K562 (cell line): ENCODE results near the gene HMGA1. TPM values are rescaled to one million over a fixed set of nuclear protein-coding genes. Genes with fewer than 3 reads are reported as not detected.

ENCODE experiments used
- ATF7 ChIP-seq: fragments of 450-650 bp; IDR thresholded peaks from 2 replicates; pipeline ENCODE4 v1.7.1; 2014; ENCODE audit warnings: mild to moderate bottlenecking, moderate library complexity
- CBFA2T3 ChIP-seq: fragments of 450-650 bp; IDR thresholded peaks from 2 replicates; pipeline ENCODE4 v1.6.1; 2017
- HNRNPLL ChIP-seq: fragments of 200-400 bp; formaldehyde crosslinking; IDR thresholded peaks from 2 replicates; pipeline ENCODE4 v1.6.1; 2017; ENCODE audit warnings: low read length, low read depth, mild to moderate bottlenecking; ENCODE audit not compliant: poor library complexity, severe bottlenecking
- KDM1A ChIP-seq, 2 experiments: fragments of 450-650 bp; IDR thresholded peaks; 2 replicates each; pipeline ENCODE4 v1.6.1; 2016; ENCODE audit warnings: mild to moderate bottlenecking in 2 of 2
- KLF16 ChIP-seq: IDR thresholded peaks from 2 replicates; pipeline ENCODE4 v1.6.1; 2016; ENCODE audit warnings: antibody characterized with exemption
- MAFF ChIP-seq: IDR thresholded peaks from 2 replicates; pipeline ENCODE4 v1.6.1; 2012; ENCODE audit warnings: low read length, improper control_type of control experiment
- OTX1 ChIP-seq: fragments of 450-650 bp; formaldehyde crosslinking; IDR thresholded peaks from 2 replicates; pipeline ENCODE4 v1.4.0; 2022; ENCODE audit warnings: mild to moderate bottlenecking
- SP2 ChIP-seq: IDR thresholded peaks from 2 replicates; pipeline ENCODE4 v1.6.1; 2011; ENCODE audit warnings: mild to moderate bottlenecking, low read depth, low read length, moderate library complexity; ENCODE audit not compliant: poor library complexity, severe bottlenecking; ENCODE audit errors: extremely low read depth
- TAF1 ChIP-seq: IDR thresholded peaks from 2 replicates; pipeline ENCODE4 v1.6.1; 2011; ENCODE audit warnings: mild to moderate bottlenecking, low read length, moderate library complexity; ENCODE audit not compliant: insufficient read depth, control insufficient read depth, severe bottlenecking; ENCODE audit errors: extremely low read depth
- TAF7 ChIP-seq: fragments of 450-650 bp; IDR thresholded peaks from 2 replicates; pipeline ENCODE4 v1.6.1; 2016; ENCODE audit warnings: missing genetic modification characterization, missing compliant biosample characterization
- ZC3H8 ChIP-seq: fragments of 450-650 bp; IDR thresholded peaks from 2 replicates; pipeline ENCODE4 v1.6.1; 2017
- ZFP30 ChIP-seq: fragments of 250-450 bp; sonication (Bioruptor Pico); IDR thresholded peaks from 2 replicates; pipeline ENCODE4 v1.8.0; 2022; ENCODE audit warnings: moderate library complexity, mild to moderate bottlenecking, inconsistent platforms, borderline replicate concordance
- ZNF174 ChIP-seq: fragments of 250-450 bp; sonication (Bioruptor Pico); IDR thresholded peaks from 2 replicates; pipeline ENCODE4 v1.4.0; 2020; ENCODE audit warnings: mild to moderate bottlenecking
- ZNF445 ChIP-seq: fragments of 250-450 bp; sonication (Bioruptor Pico); IDR thresholded peaks from 2 replicates; pipeline ENCODE4 v1.4.0; 2020; ENCODE audit warnings: low read depth, mild to moderate bottlenecking, moderate library complexity
- ZNF696 ChIP-seq: fragments of 250-450 bp; sonication (Bioruptor Pico); conservative IDR thresholded peaks from 2 replicates; pipeline ENCODE4 v1.4.0; 2020; ENCODE audit warnings: mild to moderate bottlenecking, moderate library complexity
- polyA plus RNA-seq, 8 experiments: library from polyadenylated mRNA; depleted of rRNA in 4 of 8; stranded (reverse) in 5 of 8; unstranded in 3 of 8; fragments of >200 nt; fragmentation: Nextera tagmentation in 2 of 8; fragmentation: Illumina TruSeq in 1 of 8; extraction: Ambion mirVana in 2 of 8; extraction: Trizol in 1 of 8; gene quantifications; 2 replicates each; pipeline versions ENCODE4 v1.2.1 to v1.2.3, GENCODE V29; 2011 to 2014; ENCODE audit warnings: inconsistent platforms in 1 of 8, missing spikeins in 1 of 8
- total RNA-seq, 7 experiments: library from RNA; depleted of rRNA in 6 of 7; stranded (reverse); fragments of >200 nt in 6 of 7; fragmentation: Illumina TruSeq in 2 of 7; extraction: Trizol in 2 of 7; gene quantifications; 2 replicates each; pipeline versions ENCODE4 v1.2.1 to v1.2.3, GENCODE V29; 2011 to 2021; ENCODE audit warnings: low replicate concordance in 1 of 7
- TF ChIP-seq, protein P1 (sequence below): sonication (generic); formaldehyde crosslinking; IDR thresholded peaks from 2 replicates; pipeline ENCODE4 v1.8.0; 2022; ENCODE audit warnings: mild to moderate bottlenecking, missing genetic modification reagents, borderline replicate concordance
- TF ChIP-seq, protein P2 (sequence below), 2 experiments: fragments of 450-650 bp in 1 of 2; sonication (generic) in 1 of 2; formaldehyde crosslinking; conservative IDR thresholded peaks; 2 replicates each; pipeline versions ENCODE4 v1.4.0 to v1.8.1; 2020 to 2022; ENCODE audit warnings: mild to moderate bottlenecking in 1 of 2, missing genetic modification reagents in 1 of 2
- TF ChIP-seq, protein P3 (sequence below): IDR thresholded peaks from 3 replicates; pipeline ENCODE4 v1.6.1; 2011; ENCODE audit warnings: borderline replicate concordance, mild to moderate bottlenecking; ENCODE audit not compliant: insufficient read length, insufficient read depth

HMGA1 gene
- total and polyA plus RNA-seq, 9 of the 15 experiments (the other 6 are each of a cell fraction or from before 2014, with no cell fraction given) = 27.8 to 1,947 (median 594) TPM

DNA sequence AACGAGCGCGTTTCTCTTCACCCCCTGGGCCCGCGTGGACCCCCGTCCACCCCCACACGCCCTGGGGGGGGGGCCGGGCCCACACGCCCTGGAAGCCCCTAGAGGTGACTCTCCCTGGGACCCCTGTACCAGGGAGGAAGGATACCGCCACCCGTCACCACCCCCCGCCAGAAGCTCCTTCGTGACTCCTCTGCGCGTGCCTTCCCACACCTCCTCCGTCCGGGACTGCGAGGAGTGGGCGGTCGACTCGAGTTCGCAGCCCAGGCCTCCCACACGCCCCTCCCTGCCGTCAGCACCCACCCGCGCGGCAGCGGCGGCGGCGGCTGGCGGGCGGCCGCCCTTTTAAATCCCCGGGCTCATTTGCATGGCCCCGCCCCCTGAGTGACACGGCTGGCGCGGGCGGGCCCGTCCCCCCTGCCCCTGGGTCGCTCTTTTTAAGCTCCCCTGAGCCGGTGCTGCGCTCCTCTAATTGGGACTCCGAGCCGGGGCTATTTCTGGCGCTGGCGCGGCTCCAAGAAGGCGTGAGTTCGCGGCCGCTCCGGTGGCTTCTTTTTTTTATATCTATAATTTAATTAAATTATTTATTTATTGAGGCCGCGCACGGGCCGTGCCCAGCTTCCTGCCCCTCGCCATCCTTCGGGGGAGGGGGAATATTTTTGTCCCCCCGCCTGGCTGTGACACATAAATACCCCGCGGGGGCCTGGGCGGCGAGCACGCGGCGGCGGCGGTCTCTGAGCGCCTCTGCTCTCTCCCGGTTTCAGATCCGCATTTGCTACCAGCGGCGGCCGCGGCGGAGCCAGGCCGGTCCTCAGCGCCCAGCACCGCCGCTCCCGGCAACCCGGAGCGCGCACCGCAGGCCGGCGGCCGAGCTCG, at the start of gene HMGA1 (continued):
- TF ChIP-seq ZNF174 (CRISPR knock-in tag) (no peak), TAF7 (peak; percentile 46; the same call in 1 of the 2 replicates), ZFP30 (CRISPR knock-in tag) (no peak), SP2 (no peak), MAFF (no peak), ATF7 (peak; percentile 45; the same call in 1 of the 2 replicates), ZC3H8 (no peak), ZNF445 (CRISPR knock-in tag) (no peak), ZNF696 (no peak), HNRNPLL (peak; percentile 71), CBFA2T3 (peak; percentile 17; the same call in 1 of the 2 replicates), OTX1 (peak; percentile 67; the same call in 1 of the 2 replicates), KLF16 (no peak; the same call in 1 of the 2 replicates), KDM1A (IDR thresholded peaks at IDR 0.05) (no peak), TAF1 (peak; percentile 94)
- TF ChIP-seq, protein P1, sequence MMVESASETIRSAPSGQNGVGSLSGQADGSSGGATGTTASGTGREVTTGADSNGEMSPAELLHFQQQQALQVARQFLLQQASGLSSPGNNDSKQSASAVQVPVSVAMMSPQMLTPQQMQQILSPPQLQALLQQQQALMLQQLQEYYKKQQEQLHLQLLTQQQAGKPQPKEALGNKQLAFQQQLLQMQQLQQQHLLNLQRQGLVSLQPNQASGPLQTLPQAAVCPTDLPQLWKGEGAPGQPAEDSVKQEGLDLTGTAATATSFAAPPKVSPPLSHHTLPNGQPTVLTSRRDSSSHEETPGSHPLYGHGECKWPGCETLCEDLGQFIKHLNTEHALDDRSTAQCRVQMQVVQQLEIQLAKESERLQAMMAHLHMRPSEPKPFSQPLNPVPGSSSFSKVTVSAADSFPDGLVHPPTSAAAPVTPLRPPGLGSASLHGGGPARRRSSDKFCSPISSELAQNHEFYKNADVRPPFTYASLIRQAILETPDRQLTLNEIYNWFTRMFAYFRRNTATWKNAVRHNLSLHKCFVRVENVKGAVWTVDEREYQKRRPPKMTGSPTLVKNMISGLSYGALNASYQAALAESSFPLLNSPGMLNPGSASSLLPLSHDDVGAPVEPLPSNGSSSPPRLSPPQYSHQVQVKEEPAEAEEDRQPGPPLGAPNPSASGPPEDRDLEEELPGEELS (CRISPR knock-in tag) = no peak
- TF ChIP-seq, protein P2, sequence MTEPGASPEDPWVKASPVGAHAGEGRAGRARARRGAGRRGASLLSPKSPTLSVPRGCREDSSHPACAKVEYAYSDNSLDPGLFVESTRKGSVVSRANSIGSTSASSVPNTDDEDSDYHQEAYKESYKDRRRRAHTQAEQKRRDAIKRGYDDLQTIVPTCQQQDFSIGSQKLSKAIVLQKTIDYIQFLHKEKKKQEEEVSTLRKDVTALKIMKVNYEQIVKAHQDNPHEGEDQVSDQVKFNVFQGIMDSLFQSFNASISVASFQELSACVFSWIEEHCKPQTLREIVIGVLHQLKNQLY (CRISPR knock-in tag; conservative IDR thresholded peaks at IDR 0.05) = peak; percentile 64 to 84; a peak in 1 of 4 replicates
- TF ChIP-seq, protein P3, sequence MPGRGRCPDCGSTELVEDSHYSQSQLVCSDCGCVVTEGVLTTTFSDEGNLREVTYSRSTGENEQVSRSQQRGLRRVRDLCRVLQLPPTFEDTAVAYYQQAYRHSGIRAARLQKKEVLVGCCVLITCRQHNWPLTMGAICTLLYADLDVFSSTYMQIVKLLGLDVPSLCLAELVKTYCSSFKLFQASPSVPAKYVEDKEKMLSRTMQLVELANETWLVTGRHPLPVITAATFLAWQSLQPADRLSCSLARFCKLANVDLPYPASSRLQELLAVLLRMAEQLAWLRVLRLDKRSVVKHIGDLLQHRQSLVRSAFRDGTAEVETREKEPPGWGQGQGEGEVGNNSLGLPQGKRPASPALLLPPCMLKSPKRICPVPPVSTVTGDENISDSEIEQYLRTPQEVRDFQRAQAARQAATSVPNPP = no peak
